ENCODE measurements around the gene ACP1.

The ACP1 gene

DNA sequence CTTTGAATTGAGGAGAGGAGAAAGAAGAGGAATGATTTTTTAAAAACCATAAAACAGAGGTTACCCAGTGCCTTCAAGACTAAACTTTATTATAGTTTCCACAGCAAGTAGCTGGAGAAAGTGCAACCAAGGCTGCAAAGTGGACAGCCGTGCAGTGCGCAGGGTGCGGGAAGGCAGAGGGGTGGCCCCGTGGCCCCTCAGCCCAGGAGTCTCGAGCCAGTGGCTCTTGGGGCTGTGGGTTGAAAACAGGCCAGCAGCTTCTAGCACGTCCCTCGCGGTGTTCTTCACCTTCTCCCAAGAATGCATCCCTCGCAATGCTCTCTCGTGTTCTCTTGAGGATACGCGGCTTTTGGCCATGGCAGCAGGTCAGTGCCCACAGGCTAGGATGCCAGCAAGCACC, 51.6 kb downstream of the ACP1 start:
- Histone ChIP-seq H4K20me1 (ENCODE audit: insufficient read depth, low read length) (no peaks in the 10 kb centered on the region), H3K9ac (ENCODE audit: low read length) (no peak overlapping the region), H3K36me3 (replicated peaks; ENCODE audit: low read depth, low read length) (no peaks in the 10 kb centered on the region), H3K9me3 (ENCODE audit: insufficient read depth, low read length) (no peaks in the 10 kb centered on the region), H2AFZ (ENCODE audit: low read depth, low read length) (no peak overlapping the region), H3K27me3 (ENCODE audit: low read depth, low read length) (no peaks in the 10 kb centered on the region), H3K4me1 (ENCODE audit: low read length) (no peaks in the 10 kb centered on the region), H3K4me3 (ENCODE audit: low read length) (no peak overlapping the region), H3K79me2 (ENCODE audit: low read length) (no peaks in the 10 kb centered on the region), H3K27ac (ENCODE audit: low read length) (no peak overlapping the region), H3K4me2 (ENCODE audit: low read length) (no peak overlapping the region)
- TF ChIP-seq, protein P1, sequence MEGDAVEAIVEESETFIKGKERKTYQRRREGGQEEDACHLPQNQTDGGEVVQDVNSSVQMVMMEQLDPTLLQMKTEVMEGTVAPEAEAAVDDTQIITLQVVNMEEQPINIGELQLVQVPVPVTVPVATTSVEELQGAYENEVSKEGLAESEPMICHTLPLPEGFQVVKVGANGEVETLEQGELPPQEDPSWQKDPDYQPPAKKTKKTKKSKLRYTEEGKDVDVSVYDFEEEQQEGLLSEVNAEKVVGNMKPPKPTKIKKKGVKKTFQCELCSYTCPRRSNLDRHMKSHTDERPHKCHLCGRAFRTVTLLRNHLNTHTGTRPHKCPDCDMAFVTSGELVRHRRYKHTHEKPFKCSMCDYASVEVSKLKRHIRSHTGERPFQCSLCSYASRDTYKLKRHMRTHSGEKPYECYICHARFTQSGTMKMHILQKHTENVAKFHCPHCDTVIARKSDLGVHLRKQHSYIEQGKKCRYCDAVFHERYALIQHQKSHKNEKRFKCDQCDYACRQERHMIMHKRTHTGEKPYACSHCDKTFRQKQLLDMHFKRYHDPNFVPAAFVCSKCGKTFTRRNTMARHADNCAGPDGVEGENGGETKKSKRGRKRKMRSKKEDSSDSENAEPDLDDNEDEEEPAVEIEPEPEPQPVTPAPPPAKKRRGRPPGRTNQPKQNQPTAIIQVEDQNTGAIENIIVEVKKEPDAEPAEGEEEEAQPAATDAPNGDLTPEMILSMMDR (IDR thresholded peaks at IDR 0.05; ENCODE audit: low read depth, low read length), result no peak
- no peak for TF ChIP-seq EZH2phosphoT487 (IDR thresholded peaks at IDR 0.05; ENCODE audit: low read depth)

DNA sequence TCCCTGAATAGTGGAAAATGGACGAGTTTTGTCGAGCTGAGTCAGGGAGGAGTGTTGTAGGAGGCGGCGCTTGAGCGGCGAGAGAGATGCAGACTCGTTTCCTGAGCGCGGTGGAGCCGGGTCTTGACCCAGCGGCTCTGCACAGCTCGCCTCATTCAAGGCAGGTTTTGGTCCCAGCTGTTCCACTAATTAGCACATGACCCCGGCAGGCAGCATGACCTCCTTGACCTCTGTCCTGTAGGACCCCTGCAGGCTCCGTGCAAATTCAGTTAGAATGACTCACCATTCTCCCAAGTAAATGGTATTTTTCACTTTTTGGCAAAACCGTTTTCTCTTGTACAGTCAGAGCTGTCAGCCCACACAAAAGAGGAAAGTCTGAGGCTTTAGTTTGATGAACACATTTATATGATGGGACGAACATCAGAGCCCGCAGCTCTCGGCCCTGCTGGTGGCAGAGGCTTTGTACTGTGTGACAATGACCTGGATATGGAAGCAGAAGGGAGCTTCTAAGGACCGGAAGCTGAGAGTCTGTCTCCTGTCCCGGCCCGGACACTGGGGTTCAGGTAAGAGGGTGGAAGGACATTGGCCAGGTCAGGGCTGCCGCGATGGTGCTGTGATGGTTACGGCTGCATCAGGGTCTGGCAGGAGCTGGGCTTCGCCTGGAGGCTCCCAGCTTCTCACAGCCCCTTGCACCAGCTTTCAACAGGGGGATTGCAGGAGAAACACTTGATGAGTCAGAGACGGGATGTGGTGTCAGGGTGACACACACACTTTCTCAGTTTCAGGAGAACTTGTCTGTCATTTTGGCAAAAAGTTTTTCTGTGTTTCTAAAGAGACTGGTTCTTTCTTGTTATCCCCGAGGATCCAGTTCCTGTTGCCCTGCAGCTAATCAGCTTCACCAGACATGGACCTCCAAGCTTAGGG, 53.0 kb downstream of the ACP1 start:
- Histone ChIP-seq H3K9me3 (ENCODE audit: insufficient read depth, low read length) (no peaks in the 10 kb centered on the region), H3K4me2 (ENCODE audit: low read length) (no peak overlapping the region), H4K20me1 (ENCODE audit: insufficient read depth, low read length) (no peaks in the 10 kb centered on the region), H3K4me3 (ENCODE audit: low read length) (no peak overlapping the region), H3K79me2 (ENCODE audit: low read length) (no peaks in the 10 kb centered on the region), H3K36me3 (replicated peaks; ENCODE audit: low read depth, low read length) (no peaks in the 10 kb centered on the region), H3K4me1 (ENCODE audit: low read length) (no peaks in the 10 kb centered on the region), H3K27ac (ENCODE audit: low read length) (no peak overlapping the region), H3K9ac (ENCODE audit: low read length) (no peak overlapping the region), H3K27me3 (ENCODE audit: low read depth, low read length) (no peaks in the 10 kb centered on the region), H2AFZ (ENCODE audit: low read depth, low read length) (no peak overlapping the region)
- no peak for TF ChIP-seq EZH2phosphoT487 (IDR thresholded peaks at IDR 0.05; ENCODE audit: low read depth)
- TF ChIP-seq, protein P1 (IDR thresholded peaks at IDR 0.05; ENCODE audit: low read depth, low read length), result no peak

DNA sequence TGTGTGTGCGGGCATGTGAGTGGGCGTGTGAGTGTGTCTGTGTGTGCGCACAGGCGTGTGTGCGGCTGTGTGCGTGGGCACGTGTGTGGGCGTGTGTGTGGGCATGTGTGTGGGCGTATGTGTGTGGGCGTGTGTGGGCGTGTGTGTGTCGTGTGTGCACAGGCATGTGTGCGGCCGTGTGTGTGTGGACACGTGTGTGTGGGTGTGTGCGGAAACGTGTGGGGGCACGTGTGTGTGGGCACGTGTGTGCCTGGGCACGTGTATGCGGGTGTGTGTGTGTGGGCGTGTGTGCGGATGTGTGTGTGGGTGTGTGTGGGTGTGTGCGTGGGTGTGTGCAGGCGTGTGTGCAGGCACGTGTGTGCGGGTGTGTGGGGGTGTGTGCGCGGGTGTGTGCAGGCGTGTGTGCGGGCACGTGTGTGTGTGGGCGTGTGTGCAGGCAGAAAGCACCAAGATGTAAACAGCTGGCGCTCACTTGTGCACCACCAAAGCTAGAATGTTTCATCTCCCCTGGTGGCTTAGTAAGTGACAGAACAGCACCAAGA, 54.4 kb downstream of the ACP1 start:
- Histone ChIP-seq H3K27me3 (ENCODE audit: low read depth, low read length) (no peaks in the 10 kb centered on the region), H3K27ac (ENCODE audit: low read length) (no peak overlapping the region), H3K4me3 (ENCODE audit: low read length) (no peak overlapping the region), H2AFZ (ENCODE audit: low read depth, low read length) (no peak overlapping the region), H3K4me1 (ENCODE audit: low read length) (no peaks in the 10 kb centered on the region), H4K20me1 (ENCODE audit: insufficient read depth, low read length) (no peaks in the 10 kb centered on the region), H3K79me2 (ENCODE audit: low read length) (no peaks in the 10 kb centered on the region), H3K36me3 (replicated peaks; ENCODE audit: low read depth, low read length) (no peaks in the 10 kb centered on the region), H3K9ac (ENCODE audit: low read length) (no peak overlapping the region), H3K4me2 (ENCODE audit: low read length) (no peak overlapping the region), H3K9me3 (ENCODE audit: insufficient read depth, low read length) (no peaks in the 10 kb centered on the region)
- TF ChIP-seq EZH2phosphoT487 (IDR thresholded peaks at IDR 0.05; ENCODE audit: low read depth), result no peak
- TF ChIP-seq, protein P1 (IDR thresholded peaks at IDR 0.05; ENCODE audit: low read depth, low read length), result no peak

DNA sequence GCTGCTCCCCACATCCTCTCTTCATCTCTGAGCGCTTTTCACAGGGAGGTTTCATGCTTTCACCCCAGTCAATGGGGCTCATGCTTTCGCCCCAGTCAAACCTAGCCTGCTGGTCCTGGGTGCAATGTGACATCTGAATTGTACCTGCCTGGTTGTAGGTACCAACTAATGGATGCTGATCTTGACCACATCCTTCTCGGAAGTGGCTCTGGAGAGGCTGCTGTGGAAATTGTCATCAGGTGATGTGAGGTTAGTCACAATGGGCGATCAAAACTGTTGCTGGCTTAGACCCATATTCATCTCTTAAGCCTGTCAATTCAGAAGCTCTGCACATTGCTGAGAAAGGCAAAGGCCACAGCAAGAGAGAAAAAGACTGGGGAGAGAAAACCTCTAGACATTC, 55.8 kb downstream of the ACP1 start:
- TF ChIP-seq EZH2phosphoT487 (IDR thresholded peaks at IDR 0.05; ENCODE audit: low read depth), result no peak
- TF ChIP-seq, protein P1 (IDR thresholded peaks at IDR 0.05; ENCODE audit: low read depth, low read length), result no peak
- Histone ChIP-seq H3K4me2 (ENCODE audit: low read length) (no peak overlapping the region), H3K9me3 (ENCODE audit: insufficient read depth, low read length) (no peaks in the 10 kb centered on the region), H2AFZ (ENCODE audit: low read depth, low read length) (no peak overlapping the region), H3K36me3 (replicated peaks; ENCODE audit: low read depth, low read length) (no peaks in the 10 kb centered on the region), H4K20me1 (ENCODE audit: insufficient read depth, low read length) (no peaks in the 10 kb centered on the region), H3K4me3 (ENCODE audit: low read length) (no peak overlapping the region), H3K27ac (ENCODE audit: low read length) (no peak overlapping the region), H3K27me3 (ENCODE audit: low read depth, low read length) (no peaks in the 10 kb centered on the region), H3K79me2 (ENCODE audit: low read length) (no peaks in the 10 kb centered on the region), H3K4me1 (ENCODE audit: low read length) (no peaks in the 10 kb centered on the region), H3K9ac (ENCODE audit: low read length) (no peak overlapping the region)
